Stimulated activated CD4-positive, alpha-beta T cell treated with anti-CD3 and anti-CD28 coated beads, Interleukin-15, amount 100 ng/mL, for 48 hours (primary cell): ENCODE data around the gene NPHP4.
"Not testable (repeated sequence)": the region's sequence is repeated elsewhere in the genome, so short reads cannot be mapped to it uniquely, and the experiment has no call there.

Experiments
- DNase-seq, 2 donors: peaks; one replicate each; pipeline ENCODE4 v3.0.0-alpha.2; 2020; ENCODE audit warnings: low read depth in 2 of 2

NPHP4 gene

GRCh38 chr1:5934058-5934884, 58.0 kb downstream of the NPHP4 start:
- no peak for DNase-seq

- DNase-seq: no peak
Observed at GRCh38 chr1:5933676-5934057, 58.6 kb downstream of the NPHP4 start.

- no peak for DNase-seq
Observed at GRCh38 chr1:5933050-5933449, 59.2 kb downstream of the NPHP4 start.

- no peak for DNase-seq
Observed at GRCh38 chr1:5928714-5929400, 63.4 kb downstream of the NPHP4 start.

GRCh38 chr1:5927506-5928370, 64.5 kb downstream of the NPHP4 start:
- no peak for DNase-seq

- DNase-seq: no peak
Observed at GRCh38 chr1:5926686-5927435, 65.4 kb downstream of the NPHP4 start.

- DNase-seq: not testable (repeated sequence)
Observed at GRCh38 chr1:5922700-5923330, 69.4 kb downstream of the NPHP4 start.

GRCh38 chr1:5921671-5922070, 70.6 kb downstream of the NPHP4 start:
- DNase-seq: no peak

GRCh38 chr1:5921129-5921528, 71.1 kb downstream of the NPHP4 start:
- DNase-seq: no peak

- no peak for DNase-seq
Observed at GRCh38 chr1:5920201-5920600, 72.0 kb downstream of the NPHP4 start.

- DNase-seq: no peak
Observed at GRCh38 chr1:5918275-5918649, 74.0 kb downstream of the NPHP4 start.

GRCh38 chr1:5917591-5918274, 74.5 kb downstream of the NPHP4 start:
- DNase-seq: no peak

GRCh38 chr1:5917281-5917590, 75.0 kb downstream of the NPHP4 start:
- no peak for DNase-seq

- no peak for DNase-seq
Observed at GRCh38 chr1:5916572-5917280, 75.5 kb downstream of the NPHP4 start.

GRCh38 chr1:5915587-5916571, 76.3 kb downstream of the NPHP4 start:
- DNase-seq: peak in 1 of 2 donors; percentile 7

- DNase-seq: no peak
Observed at GRCh38 chr1:5914676-5915365, 77.4 kb downstream of the NPHP4 start.

GRCh38 chr1:5913876-5914275, 78.3 kb downstream of the NPHP4 start:
- DNase-seq: no peak
